ENCODE measurements around the gene PRKAR2B. TPM values are rescaled to one million over a fixed set of nuclear protein-coding genes. Genes with fewer than 3 reads are reported as not detected.

Gene PRKAR2B
- 7.0 and 7.7 TPM in 2 replicates for total RNA-seq (2014; rRNA removed; shearing (Covaris generic))

DNA sequence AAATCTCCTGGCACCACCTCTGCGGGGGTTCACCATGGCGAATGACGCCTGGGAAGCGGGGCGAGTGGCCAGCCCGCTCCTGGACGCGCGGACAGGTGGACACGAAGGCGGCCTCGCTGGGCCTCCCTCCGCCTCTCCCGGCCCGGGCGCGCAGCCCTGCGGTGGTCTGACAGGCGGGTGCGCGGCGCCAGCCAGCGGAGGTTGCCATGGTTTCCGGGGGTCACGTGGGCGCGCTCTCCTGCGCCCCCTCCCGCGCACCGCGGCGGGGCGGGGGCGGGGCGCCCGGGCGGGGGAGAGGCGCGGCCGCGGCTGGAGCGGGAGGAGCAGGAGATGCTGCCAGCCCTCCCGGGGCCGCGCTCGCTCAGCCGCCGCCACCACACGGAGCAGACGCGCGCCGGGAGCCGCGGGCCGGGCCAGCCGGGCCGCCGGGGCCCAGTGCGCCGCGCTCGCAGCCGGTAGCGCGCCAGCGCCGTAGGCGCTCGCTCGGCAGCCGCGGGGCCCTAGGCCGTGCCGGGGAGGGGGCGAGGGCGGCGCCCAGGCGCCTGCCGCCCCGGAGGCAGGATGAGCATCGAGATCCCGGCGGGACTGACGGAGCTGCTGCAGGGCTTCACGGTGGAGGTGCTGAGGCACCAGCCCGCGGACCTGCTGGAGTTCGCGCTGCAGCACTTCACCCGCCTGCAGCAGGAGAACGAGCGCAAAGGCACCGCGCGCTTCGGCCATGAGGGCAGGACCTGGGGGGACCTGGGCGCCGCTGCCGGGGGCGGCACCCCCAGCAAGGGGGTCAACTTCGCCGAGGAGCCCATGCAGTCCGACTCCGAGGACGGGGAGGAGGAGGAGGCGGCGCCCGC lies at the start of gene PRKAR2B:
PRKAR2B (plus strand) TSS at position 359 of the 848 bp plus-strand sequence; CDS start at position 562, 203 bp downstream.
- DNase-seq (ENCODE audit: low read depth), result peak; percentile 72

GRCh38 chr7:106994833-106995232 lies 49.7 kb upstream of the PRKAR2B start:
- DNase-seq (ENCODE audit: low read depth), result no peak

DNA sequence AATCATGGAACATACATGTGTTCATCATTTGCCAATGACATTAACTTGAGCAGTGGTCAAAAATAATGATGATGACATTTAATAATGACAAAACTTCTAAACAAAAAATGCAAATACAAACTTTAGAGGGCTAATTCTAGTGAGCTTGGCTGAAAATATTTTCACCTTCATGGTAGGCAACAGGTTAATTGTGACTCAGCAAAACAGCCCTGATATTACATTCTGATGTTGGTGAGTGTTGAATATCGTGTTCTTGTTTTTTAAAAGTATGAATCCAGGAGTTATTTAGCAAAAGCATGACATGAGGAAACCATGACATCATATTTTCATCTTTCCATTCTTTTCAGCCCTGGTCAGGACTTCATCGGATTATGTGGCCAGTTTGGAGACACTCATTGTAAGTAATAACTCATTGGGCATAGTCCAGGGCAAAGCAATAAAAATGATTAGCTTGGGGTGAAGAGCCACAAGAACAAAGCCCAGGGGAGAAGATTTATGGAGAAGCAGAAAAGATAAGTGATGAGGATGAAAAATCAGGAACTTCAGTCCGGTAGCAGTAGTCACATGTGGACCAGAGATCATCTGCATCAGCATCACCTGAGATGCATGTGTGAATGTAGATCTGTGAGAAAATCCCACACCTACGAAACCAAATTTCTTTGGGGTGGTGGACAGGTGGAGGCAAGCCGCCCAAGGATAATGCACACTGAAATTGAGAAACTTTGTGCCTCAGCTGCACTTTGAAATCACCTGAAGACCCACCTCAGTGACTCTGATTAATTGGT lies 46.8 kb upstream of the PRKAR2B start:
- no peak for DNase-seq (ENCODE audit: low read depth)

GRCh38 chr7:106999023-106999422 lies 45.5 kb upstream of the PRKAR2B start:
- DNase-seq (ENCODE audit: low read depth), result no peak

- no peak for DNase-seq (ENCODE audit: low read depth)
Observed at GRCh38 chr7:107001490-107001889, 43.0 kb upstream of the PRKAR2B start.

DNA sequence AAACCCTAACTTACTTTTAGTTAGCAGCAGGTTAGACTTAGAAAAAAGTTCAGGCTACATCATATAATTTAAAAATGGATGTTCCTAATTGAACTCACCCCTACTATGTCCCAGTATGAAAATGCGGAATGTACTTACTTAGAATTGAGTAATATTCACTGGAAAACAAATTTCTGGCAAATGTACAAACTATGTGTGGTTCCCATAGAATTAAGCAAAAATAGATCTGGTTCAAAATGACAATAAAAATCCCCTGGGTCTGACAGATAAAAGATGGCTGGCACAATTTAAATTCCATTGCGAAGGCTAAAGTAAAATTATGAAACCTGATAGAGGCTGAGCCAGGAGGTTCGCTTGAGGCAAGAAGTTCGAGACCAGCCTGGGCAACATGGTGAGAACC lies 42.4 kb upstream of the PRKAR2B start:
- DNase-seq (ENCODE audit: low read depth), result no peak

DNA sequence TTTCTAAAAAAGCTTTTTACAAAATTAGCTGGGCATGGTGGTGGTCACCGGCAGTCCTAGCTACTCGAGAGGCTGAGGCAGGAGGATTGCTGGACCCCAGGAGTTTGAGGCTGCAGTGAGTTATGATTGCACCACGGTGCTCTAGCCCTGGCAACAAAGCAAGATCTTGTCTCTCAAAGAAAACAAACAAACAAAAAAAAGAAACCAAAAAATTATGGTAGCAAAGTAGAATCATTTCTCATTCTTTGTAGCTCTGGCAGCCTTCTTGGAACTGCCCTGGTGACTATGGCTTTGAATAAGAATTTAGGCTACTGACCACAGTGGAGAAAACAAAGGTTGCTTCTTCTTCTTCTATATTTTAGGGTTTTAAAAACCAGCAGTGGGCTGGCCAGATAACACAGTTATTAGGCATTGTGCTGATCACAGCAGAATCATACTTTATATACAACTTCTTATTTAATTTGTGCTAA lies 41.9 kb upstream of the PRKAR2B start:
- DNase-seq (ENCODE audit: low read depth), result no peak

- DNase-seq (ENCODE audit: low read depth), result no peak
Observed at GRCh38 chr7:107007007-107007891, 37.3 kb upstream of the PRKAR2B start.

- DNase-seq (ENCODE audit: low read depth), result no peak
Observed at GRCh38 chr7:107007892-107008287, 36.6 kb upstream of the PRKAR2B start.

GRCh38 chr7:107009846-107010203 lies 34.7 kb upstream of the PRKAR2B start:
- DNase-seq (ENCODE audit: low read depth), result no peak

GRCh38 chr7:107012691-107013090 lies 31.8 kb upstream of the PRKAR2B start:
- DNase-seq (ENCODE audit: low read depth), result no peak

DNA sequence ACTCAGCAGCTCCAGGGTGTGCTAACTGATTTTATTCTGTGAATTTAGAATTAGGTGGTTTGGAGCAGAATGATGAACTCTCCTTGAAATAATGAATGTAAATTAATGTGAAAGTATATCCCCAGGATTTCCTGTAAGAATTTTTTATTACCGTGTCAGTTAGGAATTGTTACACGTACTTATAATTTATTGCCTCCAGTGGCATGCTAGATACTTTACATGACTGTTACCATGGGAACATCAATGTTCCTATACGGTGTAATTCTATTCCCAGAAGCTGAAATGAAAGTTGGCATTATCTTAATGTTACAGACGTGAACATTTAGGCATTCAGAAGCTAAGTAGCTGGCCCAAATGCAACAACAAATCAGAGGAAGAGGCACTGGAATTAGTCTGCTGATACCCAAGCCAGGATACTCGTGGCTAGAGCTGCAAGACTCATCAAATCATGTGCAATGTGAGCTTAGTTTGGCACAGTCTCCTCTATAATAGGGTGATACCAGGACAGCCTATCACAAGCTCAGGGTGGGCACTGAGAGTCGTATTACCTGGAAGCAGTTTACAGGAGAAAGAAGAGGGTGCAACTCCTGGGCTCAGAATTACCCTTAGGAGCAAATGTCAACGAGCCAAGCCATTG lies 30.0 kb upstream of the PRKAR2B start:
- peak; percentile 63 for DNase-seq (ENCODE audit: low read depth)

GRCh38 chr7:107016312-107016711 lies 28.2 kb upstream of the PRKAR2B start:
- DNase-seq (ENCODE audit: low read depth), result no peak

DNA sequence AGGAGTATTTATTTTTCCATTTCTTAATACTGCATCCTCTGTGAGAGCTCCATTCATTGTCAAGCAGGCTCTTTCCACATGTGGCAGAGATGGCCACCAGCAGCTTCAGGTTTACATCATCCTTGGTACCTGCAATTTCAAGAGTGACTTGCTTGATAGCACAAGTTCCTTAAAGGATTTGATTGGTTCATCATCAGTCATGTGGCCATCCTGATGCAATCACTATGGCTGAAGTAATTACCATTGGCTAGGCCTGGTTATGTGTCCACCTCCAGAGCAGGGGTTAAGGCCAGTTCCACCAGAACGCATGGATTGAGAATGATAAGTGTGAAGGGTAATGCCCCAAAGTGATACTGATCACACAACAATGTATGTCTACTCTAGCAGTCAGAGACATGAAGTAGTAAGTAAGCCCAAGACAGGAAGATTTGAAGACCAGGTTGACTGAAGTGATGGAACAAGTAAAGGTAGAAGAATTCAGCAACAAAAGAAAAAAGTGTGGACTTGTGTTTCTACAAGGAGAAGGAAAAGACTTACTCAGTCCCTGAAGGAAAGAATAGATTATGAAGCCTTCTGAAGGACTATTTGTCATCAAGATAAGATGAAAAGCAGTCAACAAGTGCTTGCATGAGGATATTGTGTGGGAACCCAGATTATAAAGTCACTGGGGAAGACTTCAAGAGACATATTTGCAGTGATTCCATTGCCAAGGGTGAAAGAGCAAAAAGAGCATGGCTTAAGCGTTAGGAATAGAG lies 26.4 kb upstream of the PRKAR2B start:
- no peak for DNase-seq (ENCODE audit: low read depth)

DNA sequence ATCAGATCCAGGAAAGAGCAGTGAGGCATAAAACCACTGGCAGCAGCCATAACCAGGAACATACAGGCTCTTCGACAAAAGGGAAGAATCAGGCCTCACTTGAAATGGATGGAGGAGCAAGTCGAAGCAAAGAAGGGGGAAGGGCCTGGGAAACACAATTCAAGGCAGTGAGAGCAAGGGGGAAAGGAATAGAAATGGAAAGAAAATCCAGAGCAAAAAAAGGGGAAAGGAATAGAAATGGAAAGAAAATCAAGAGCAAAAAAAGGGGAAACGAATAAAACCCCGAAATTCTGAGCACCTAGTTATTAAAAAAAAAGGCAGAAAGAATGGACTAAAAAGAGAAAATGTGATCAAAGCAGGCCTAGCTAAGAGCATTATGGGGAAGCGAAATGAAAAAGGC lies 24.1 kb upstream of the PRKAR2B start:
- DNase-seq (ENCODE audit: low read depth), result no peak

DNA sequence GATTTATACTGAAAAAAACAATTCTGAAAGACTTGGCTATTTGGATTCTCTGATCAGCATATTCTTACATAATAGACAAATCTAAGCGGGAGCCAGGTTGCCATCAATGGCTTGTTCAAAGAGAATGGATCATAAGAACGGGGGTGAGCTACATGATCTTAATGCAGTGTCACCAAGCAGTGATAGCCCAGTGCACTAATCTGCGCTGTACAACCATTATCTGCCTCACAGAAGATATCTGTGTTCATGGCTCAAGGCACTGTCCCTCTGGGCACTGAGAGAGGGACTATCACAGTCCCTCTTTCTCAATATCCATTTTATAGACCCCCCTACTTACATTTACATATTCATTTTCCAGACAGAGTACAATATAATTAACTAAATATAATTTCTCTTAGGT lies 22.9 kb upstream of the PRKAR2B start:
- DNase-seq (ENCODE audit: low read depth), result no peak

DNA sequence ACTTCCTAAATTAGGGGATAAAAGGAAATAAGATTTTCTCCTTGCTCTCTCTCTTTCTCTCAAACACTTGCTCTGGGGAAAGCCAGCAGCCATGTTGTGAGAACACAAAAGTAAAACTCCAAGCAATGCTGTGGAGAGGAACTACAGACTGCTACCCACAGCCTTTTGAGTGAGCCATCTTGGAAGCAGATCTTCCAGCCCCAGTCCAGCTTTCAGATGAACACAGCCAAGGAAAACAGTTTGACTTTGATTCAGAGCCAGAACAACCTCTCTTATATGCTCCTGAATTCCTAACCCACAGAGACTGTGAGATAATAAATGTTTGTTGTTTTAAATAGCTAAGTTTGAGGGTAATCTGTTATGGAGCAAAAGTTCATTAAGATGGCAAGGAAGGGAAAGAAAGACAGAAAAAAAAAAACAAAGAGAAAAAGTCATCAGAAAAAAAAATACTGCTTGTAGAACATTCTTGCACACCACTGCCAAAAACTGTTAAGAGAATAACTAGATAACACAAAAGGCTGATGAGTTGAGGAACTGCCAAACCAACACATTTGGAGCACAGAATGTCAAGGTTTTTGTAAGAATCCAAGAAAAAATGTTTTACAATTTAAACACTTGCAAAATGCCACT lies 20.9 kb upstream of the PRKAR2B start:
- DNase-seq (ENCODE audit: low read depth), result no peak

DNA sequence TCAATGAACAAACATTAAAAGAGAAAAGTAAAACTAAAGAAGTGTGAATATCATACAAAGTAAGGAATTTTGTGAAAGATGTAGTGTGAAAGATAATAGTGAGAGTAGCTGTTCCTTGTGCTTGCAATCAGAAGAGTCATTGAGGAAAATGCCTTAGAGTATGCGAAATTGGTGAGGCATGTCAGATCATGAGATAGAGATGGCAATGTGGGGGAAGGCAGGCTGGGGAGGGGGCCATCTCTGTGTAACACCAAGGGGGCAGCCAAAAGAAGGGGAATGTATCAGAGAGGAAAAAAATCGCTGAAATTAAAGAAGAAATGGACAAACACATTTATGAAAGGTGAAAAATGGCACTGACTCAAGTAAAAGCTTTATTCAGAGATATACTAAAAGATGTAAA lies 19.6 kb upstream of the PRKAR2B start:
- no peak for DNase-seq (ENCODE audit: low read depth)

DNA sequence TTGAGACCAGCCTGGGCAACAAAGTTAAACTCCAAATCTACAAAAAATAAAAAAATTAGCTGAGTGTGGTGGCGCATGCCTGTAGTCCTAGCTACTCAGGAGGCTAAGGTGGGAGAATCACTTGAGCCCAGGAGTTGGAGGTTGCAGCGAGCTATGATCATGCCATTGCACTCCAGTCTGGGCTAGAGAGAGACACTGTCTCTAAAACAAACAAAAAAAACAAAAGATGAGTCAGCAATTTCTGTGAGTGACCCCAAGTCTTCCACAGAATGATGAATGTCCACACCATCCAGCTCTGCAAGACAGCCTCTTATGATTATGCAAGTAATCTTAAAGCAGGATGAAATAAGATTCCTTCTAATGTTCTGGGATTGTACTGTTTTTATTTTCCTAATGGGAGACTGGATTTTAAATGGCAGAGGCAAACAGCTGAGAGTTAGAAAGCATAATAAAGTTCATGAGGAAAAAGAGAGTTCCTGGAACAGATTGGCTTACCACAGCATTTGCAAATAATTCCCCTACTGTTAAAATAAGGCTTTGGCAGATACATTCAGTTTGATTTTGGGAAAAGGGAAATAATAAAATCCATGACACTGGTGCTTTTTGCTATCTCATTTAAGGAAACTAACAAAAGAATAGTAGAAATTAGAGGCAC lies 18.9 kb upstream of the PRKAR2B start:
- DNase-seq (ENCODE audit: low read depth), result peak; percentile 59

DNA sequence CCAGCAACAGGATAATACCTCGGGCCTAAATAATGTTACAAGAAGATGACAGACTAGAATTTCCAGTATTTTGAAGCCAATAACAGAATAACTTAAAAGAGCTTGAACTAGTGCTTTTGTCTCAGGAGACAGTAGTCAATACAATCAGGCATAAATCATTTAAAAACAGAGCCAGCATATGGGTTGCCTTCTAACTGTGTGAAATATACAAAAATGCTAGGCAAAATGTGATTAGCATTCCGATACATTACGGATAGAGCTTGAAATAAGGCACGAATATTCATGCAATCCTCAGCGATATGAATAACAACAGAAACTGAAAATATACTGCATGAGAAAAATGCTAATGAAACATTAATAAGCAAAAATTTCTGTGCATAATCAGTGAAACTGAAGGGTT lies 18.3 kb upstream of the PRKAR2B start:
- DNase-seq (ENCODE audit: low read depth), result no peak

Measured in M059J (cell line).